ENCODE measurements around the gene AAGAB. TPM values are rescaled to one million over a fixed set of nuclear protein-coding genes. Genes with fewer than 3 reads are reported as not detected.

The AAGAB gene
- total RNA-seq, 2 donors from 2014 or later: 32.8 to 52.0 TPM

DNA sequence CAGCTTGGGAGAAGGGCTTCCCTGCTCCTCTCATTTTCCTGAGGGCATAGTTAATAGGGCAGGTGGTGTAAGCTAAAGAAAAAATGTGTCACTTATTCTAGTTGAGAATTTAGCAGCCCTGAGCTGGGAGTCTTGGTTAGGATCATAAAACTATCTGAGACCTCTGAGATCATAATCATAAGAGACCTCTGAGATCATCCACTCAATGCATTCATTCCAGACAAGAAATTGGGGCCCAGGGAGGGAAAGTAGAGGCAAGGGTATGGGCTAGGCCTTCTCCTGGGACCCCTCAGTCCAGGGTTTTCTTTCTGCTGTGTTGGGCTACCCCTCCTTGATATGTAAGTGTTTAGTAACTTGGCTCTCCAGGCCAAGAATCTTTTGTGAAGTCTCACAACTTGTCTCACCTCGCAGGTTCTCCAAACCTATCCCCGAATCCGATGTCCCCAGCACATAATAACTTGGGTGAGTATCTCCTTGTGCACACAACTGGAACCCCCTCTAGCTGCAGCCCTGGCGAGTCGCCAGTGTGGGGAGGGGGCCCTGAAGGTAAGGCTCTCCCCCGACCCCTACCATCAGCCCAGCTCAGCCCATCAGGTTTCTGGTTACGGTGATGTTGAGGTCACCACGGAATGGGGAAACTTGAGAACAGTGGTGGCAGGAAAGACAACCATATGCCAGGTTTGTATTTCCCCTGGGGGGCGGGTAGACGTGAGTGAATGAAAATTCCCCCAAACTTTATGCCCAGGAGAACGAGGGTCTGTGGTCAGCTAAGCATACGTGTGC lies 84.1 kb downstream of the AAGAB start:
- Mint-ChIP-seq H3K27me3 (no peaks in the 10 kb centered on the region), H3K4me3 (no peak overlapping the region), H3K27ac (no peak overlapping the region), H3K4me1 (peaks cover 58% of the 10 kb centered on the region), H3K36me3 (ENCODE audit: low read depth) (peaks cover 100% of the 10 kb centered on the region), H3K9me3 (no peaks in the 10 kb centered on the region)
- ATAC-seq (replicated peaks): no peak

DNA sequence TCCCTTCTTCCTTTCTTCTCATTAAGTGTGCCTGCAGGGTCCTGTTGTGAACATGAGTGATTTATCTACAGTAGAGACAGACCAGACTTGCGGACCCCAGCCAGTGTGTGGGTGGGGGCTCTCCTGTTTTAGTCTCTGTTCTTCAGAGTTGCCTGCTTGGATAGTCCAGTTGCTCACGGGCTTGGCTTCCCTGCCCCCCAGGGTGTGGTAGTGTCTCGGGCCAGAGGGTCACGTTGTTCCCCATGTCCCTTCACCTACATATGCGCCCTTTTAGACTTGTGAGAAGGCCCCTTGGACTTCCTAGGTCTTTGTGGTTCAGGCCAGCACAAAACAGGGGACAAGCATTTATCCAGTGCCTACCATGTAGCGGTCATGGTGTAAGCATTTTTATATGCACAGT lies 85.8 kb downstream of the AAGAB start:
- Mint-ChIP-seq H3K4me3 (no peak overlapping the region), H3K9me3 (no peaks in the 10 kb centered on the region), H3K36me3 (ENCODE audit: low read depth) (peaks cover 99% of the 10 kb centered on the region), H3K27me3 (no peaks in the 10 kb centered on the region), H3K4me1 (peaks cover 42% of the 10 kb centered on the region), H3K27ac (peak overlapping the region; percentile 59)
- no peak for ATAC-seq (replicated peaks)

DNA sequence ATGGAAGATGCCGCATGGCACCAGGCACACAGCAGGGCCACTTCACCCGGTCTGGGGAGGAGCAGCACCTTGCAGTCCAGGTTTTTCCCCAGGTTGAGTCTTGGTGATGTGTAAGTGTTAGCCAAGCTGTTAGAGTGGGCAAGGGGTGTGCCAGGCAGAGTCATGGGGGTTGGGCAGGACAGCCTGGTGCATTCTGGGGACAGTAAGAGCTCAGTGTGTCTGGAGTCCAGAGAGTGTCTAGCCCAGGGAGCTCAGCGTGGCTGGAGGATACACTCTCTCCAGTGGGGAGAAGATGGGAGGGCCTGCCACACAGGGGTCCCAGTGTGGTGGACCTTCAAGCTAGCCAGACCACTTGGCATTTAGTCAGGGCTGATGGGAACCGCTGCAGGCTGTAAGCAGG lies 87.4 kb downstream of the AAGAB start:
- Mint-ChIP-seq H3K36me3 (ENCODE audit: low read depth) (peaks cover 83% of the 10 kb centered on the region), H3K27ac (peak overlapping the region; percentile 68), H3K4me1 (peaks cover 26% of the 10 kb centered on the region)

DNA sequence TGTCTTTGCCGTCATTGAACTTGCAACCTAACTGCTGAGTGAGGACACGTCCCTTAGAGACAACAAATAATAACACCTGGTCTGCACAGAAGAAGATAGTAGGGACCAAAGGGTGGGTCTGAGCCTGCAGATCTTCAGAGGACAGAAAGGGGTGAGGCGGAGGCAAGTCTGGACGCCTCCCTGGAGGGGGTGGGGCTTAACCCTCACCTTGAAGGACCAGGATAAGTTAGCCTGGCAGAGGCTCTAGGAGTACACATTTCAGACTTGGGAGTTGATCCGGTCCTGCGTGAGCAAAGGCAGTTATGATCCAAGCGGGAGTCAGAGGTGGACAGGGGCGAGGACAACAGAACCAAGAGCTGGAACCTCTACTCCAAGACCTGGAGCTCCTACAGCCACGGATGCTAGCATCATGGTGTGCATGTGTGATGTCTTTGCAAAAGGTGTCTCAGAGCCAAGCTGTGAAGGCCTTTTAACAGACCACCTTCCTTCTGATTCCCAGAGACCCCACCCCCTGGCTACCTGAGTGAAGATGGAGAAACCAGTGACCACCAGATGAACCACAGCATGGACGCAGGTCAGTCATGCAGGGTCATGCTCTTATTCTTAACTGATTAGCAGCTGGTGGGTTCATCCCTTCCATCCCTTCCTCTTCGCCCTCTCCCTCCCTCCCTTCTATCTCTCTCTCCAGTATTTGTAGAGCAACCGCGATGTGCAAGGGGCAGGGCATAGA lies 88.0 kb downstream of the AAGAB start:
- peaks cover 77% of the 10 kb centered on the region for H3K36me3 Mint-ChIP-seq (ENCODE audit: low read depth)
- H3K4me3 Mint-ChIP-seq: no peak overlapping the region
- no peak for ATAC-seq (replicated peaks)
- H3K27ac Mint-ChIP-seq: peak overlapping the region; percentile 68
- no peaks in the 10 kb centered on the region for H3K27me3 Mint-ChIP-seq
- no peaks in the 10 kb centered on the region for H3K9me3 Mint-ChIP-seq
- peaks cover 23% of the 10 kb centered on the region for H3K4me1 Mint-ChIP-seq

More for the DNA sequence above, 87.4 kb downstream of the AAGAB start:
- no peaks in the 10 kb centered on the region for H3K27me3 Mint-ChIP-seq
- no peak overlapping the region for H3K4me3 Mint-ChIP-seq
- no peak for ATAC-seq (replicated peaks)
- no peaks in the 10 kb centered on the region for H3K9me3 Mint-ChIP-seq

DNA sequence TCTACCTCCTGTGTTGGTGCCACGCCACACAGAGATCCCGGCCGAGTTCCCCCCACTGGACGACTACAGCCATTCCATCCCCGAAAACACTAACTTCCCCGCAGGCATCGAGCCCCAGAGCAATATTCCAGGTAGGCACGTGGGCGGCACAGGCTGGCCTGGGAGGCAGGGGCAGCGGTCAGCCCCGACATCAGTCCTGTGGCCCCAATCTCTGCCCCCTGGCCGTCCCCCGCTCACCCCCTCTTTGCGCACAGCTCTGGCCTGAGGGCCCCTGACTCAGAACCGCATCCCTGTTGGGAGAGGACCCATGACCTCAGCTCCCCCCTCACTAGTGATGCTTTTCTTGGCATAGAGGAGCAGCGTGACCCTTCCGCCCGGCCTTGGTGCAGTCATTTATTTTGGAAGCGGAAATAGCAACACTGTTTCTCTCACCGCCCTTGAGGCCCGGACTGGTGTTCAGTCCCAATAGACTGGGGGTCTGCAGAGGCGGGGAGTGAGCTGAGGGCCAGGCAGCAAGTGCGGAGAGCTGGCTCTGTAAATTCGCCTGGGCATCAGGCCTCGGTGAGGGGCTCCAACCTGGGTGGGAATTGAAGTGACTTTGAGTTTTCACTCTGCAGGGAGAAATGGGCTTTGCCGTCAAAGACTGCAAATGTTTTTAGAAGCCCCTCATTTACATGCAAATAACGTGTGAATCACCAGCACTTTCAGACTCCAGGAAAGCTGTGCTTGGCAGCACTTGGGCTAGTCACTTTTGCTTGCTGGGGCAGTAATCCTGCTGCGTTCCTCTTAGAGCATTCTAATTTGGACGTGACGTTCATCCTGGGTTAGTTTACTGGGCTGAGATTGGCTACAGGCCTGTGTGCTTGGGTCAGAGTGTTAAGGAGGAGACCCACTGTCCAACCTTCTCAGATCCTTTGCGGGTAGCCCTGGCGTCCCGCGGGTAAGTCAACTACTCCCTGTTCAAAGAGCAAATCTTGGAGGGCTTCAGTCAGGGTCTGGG lies 88.9 kb downstream of the AAGAB start:
- peak overlapping the region; percentile 68 for H3K27ac Mint-ChIP-seq
- H3K4me1 Mint-ChIP-seq: peaks cover 18% of the 10 kb centered on the region
- no peaks in the 10 kb centered on the region for H3K27me3 Mint-ChIP-seq
- H3K4me3 Mint-ChIP-seq: no peak overlapping the region
- no peaks in the 10 kb centered on the region for H3K9me3 Mint-ChIP-seq
- no peak for ATAC-seq (replicated peaks)
- peaks cover 68% of the 10 kb centered on the region for H3K36me3 Mint-ChIP-seq (ENCODE audit: low read depth)

DNA sequence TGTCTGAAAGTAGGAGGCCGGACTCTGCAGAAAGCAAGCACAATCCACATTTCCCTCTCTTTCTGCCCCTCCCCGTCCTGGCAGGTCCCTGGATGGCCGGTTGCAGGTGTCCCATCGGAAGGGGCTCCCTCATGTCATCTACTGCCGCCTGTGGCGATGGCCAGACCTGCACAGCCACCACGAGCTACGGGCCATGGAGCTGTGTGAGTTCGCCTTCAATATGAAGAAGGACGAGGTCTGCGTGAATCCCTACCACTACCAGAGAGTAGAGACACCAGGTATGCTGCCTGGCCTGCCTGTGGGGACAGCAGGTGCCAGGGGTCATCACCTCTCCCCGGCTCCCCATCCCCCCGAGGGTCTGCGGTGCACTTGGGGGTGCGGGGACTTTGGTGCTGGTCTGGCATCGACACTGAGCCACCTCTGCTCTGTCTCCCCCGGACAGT lies 89.6 kb downstream of the AAGAB start:
- Mint-ChIP-seq H3K27me3 (no peaks in the 10 kb centered on the region), H3K9me3 (no peaks in the 10 kb centered on the region), H3K4me1 (peaks cover 12% of the 10 kb centered on the region), H3K27ac (no peak overlapping the region), H3K4me3 (no peak overlapping the region), H3K36me3 (ENCODE audit: low read depth) (peaks cover 61% of the 10 kb centered on the region)
- ATAC-seq (replicated peaks): no peak

DNA sequence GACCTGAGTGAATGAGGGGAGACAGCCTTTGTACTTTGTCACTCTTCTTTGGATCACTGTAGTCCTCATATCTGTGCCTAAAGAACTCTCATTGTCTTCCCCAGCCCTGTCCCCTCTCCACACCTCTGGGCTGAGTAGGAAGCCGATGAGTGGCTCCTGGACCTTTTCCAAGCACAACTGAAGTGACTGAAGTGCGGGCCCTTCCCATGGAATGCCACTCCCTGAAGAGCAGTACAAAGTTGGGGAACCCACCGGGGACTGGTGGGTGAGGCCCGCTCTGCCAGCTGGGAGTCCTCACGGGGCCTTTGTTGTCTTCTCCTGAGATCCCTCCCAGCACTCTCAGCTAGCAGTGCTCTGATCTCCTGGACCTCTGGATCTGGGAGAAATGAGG lies 90.1 kb downstream of the AAGAB start:
- no peak overlapping the region for H3K27ac Mint-ChIP-seq
- H3K27me3 Mint-ChIP-seq: no peaks in the 10 kb centered on the region
- peaks cover 56% of the 10 kb centered on the region for H3K36me3 Mint-ChIP-seq (ENCODE audit: low read depth)
- H3K4me3 Mint-ChIP-seq: no peak overlapping the region
- H3K4me1 Mint-ChIP-seq: peaks cover 9% of the 10 kb centered on the region
- no peak for ATAC-seq (replicated peaks)
- H3K9me3 Mint-ChIP-seq: no peaks in the 10 kb centered on the region

DNA sequence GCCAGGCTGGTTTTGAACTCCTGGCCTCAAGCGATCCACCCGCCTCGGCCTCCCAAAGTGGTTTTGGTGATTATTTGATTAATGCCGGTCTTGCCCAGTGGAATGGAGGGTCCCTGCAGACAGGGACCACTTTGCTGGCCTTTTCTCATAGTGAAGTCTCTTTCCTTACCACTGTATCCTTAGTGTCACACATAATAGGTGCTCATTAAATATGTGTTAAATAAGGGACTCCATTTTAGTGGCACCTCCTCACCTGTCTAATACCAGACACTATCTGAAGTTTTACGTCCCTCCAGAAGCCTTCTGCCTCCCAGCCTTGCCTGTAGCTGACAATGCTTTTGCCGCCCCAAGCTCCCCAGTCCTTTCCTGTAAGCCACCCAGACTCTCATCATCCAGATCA lies 91.3 kb downstream of the AAGAB start:
- Mint-ChIP-seq H3K36me3 (ENCODE audit: low read depth) (peaks cover 47% of the 10 kb centered on the region), H3K9me3 (no peaks in the 10 kb centered on the region), H3K4me1 (peaks cover 4% of the 10 kb centered on the region), H3K27ac (peak overlapping the region; percentile 50), H3K4me3 (no peak overlapping the region), H3K27me3 (no peaks in the 10 kb centered on the region)
- ATAC-seq (replicated peaks): no peak

DNA sequence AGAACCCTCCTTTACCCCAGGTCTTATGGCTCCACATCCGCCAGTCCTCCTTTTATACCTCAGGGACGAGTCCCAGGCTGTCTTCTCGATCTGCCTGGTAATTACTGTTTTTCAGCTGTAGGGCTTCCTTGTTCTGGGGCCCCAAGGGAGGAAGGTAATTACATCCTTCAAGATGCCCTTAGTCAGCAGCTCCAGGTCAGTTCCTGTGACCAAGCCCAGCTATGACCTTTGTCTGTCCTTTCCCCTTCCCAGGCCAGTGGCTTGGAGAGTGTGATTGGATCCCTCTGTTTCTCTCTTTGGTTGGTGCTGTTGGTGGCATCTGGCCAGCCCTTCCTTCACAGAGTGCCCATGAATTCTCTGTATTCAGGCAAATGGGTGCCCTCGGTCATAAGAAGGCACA lies 92.6 kb downstream of the AAGAB start:
- no peaks in the 10 kb centered on the region for H3K9me3 Mint-ChIP-seq
- H3K36me3 Mint-ChIP-seq (ENCODE audit: low read depth): peaks cover 42% of the 10 kb centered on the region

DNA sequence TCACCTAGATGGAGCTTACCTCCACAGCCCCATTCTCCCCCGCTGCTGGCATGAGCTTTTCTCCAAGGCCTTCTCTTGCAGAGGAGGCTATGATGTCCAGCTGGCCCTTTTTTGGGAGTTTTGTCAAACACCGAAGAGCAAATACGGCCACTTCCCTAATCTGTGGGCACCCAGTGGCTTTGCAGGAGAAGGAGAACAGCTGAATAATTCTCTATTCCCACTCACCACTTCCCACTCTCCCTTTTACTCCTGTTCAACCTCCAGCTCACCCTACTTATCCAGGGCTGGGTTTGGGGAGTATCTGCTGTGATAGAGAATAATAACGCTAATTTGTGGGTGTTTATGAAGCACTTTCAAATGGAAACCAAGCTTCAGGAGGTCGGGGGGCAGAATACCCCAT lies 93.0 kb downstream of the AAGAB start:
- no peaks in the 10 kb centered on the region for H3K27me3 Mint-ChIP-seq
- peaks cover 19% of the 10 kb centered on the region for H3K4me1 Mint-ChIP-seq
- no peak overlapping the region for H3K4me3 Mint-ChIP-seq
- no peak overlapping the region for H3K27ac Mint-ChIP-seq
- no peaks in the 10 kb centered on the region for H3K9me3 Mint-ChIP-seq
- no peak for ATAC-seq (replicated peaks)
- H3K36me3 Mint-ChIP-seq (ENCODE audit: low read depth): peaks cover 37% of the 10 kb centered on the region

More for the DNA sequence above, 92.6 kb downstream of the AAGAB start:
- Mint-ChIP-seq H3K4me1 (peaks cover 17% of the 10 kb centered on the region), H3K27me3 (no peaks in the 10 kb centered on the region), H3K4me3 (no peak overlapping the region), H3K27ac (peak overlapping the region; percentile 4)
- no peak for ATAC-seq (replicated peaks)

DNA sequence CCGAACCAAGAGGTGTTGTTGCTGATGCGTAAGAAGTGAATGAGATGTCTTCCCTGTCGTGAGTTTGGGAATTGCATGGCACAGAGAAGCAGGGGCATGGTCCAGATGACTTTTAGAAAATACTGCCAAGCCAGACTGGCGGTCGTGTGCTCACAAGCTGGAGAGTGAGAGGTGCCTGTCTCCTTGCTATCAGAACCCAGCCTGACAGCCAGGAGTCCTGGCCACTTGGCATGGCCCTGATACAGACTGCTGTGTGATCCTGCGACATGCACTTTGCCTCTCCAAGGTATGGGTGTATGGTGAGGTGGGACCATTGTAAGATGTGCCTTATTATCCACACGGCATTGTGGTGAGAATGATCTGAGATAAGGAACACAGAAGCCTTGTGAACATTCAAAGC lies 96.1 kb downstream of the AAGAB start:
- no peak for ATAC-seq (replicated peaks)
- Mint-ChIP-seq H3K27ac (peak overlapping the region; percentile 58), H3K4me1 (peaks cover 19% of the 10 kb centered on the region), H3K9me3 (no peaks in the 10 kb centered on the region), H3K36me3 (ENCODE audit: low read depth) (peaks cover 36% of the 10 kb centered on the region), H3K27me3 (no peaks in the 10 kb centered on the region), H3K4me3 (no peak overlapping the region)

DNA sequence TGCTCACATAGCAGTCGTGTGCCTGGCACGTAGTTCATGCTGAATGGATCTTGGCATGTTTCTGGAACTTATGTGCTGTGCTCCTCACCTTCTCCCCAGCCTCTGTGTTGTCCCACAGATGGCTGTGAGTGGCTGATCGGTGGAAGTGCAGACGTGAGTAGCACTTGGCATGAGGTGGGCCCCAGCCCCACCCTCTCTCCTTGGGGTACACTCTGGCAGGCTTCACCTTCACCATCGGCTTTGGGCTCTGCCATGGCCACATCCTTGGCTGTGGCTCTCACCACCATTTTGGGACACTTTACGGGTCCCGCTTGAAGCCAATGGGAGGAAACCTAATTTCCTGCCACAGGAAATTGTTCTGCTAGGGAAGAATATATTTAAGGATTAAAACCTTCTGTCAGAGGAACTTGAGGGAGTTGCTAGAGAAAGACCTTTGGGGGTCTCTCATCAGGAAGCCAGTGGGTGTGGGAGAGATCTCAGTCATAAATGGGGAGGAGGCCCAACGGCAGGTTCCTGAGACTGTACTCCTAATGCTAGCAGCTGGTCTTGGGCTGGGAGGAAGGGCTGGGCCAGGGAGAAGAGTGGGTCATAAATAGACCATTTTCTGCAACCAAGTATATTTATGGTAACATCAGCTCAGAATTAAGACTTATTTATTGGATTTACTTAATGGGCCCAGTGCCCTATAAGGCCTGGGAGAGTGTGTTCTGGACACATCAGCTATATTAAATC lies 96.8 kb downstream of the AAGAB start:
- Mint-ChIP-seq H3K27ac (peak overlapping the region; percentile 58), H3K36me3 (ENCODE audit: low read depth) (peaks cover 40% of the 10 kb centered on the region), H3K4me1 (peaks cover 19% of the 10 kb centered on the region)

DNA sequence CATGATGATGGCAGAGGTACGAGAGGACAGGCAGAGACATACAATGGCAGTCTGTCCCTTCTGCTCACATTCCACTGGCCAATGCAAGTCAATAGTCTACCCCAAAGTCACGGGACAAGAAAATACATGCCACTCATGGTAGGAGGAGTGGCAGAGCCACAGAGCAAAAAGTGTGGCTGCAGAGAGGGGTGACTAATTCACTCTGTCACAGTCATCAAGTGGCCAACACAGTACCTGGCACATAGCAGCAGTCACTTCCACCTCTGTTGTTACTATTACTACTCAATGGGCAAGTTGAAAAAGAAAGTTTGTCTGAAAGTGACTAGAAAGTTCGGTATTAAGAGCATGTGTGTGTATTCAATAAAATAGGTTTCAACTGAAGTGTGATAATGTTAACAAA lies 97.6 kb downstream of the AAGAB start:
- H3K27ac Mint-ChIP-seq: no peak overlapping the region
- H3K4me3 Mint-ChIP-seq: peak overlapping the region; percentile 1
- peak; percentile 100 for ATAC-seq (replicated peaks)
- no peaks in the 10 kb centered on the region for H3K27me3 Mint-ChIP-seq
- H3K4me1 Mint-ChIP-seq: peaks cover 17% of the 10 kb centered on the region
- peaks cover 46% of the 10 kb centered on the region for H3K36me3 Mint-ChIP-seq (ENCODE audit: low read depth)
- no peaks in the 10 kb centered on the region for H3K9me3 Mint-ChIP-seq

More for the DNA sequence above, 96.8 kb downstream of the AAGAB start:
- H3K4me3 Mint-ChIP-seq: peak overlapping the region; percentile 3
- no peaks in the 10 kb centered on the region for H3K9me3 Mint-ChIP-seq
- no peaks in the 10 kb centered on the region for H3K27me3 Mint-ChIP-seq
- ATAC-seq (replicated peaks): no peak

DNA sequence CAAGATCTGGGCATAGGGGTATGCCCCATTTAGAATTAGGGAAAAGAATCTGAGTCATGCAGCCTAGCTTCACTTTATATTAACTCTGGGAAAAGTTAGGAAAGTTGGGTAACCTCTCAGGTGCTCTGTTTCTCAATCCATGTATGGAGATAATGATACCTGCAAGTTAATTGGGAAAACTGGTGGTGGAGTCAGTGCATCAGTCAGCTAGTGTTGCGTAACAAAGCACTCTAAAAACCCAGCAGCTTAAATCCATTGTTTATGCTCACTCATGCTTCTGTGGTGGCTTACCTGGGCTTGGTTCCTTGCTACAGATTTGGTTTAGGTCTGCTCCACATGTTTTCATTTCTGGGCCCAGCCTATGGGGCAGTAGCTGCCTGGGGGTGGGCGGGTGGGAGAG lies 98.0 kb downstream of the AAGAB start:
- no peaks in the 10 kb centered on the region for H3K9me3 Mint-ChIP-seq
- no peak for ATAC-seq (replicated peaks)
- H3K27me3 Mint-ChIP-seq: no peaks in the 10 kb centered on the region
- H3K27ac Mint-ChIP-seq: no peak overlapping the region
- H3K4me3 Mint-ChIP-seq: no peak overlapping the region
- H3K36me3 Mint-ChIP-seq (ENCODE audit: low read depth): peaks cover 46% of the 10 kb centered on the region
- peaks cover 15% of the 10 kb centered on the region for H3K4me1 Mint-ChIP-seq

Data from activated T-helper 17 cell treated with anti-CD3 and anti-CD28 coated beads, Interleukin-2, amount 50 U/mL, for 72 hours (primary cell).